Adrenal gland (tissue), 5 donors: ENCODE measurements around the gene FMN1.

Experiments
- POLR2A ChIP-seq, 2 donors: fragments of 450-650 bp; IDR thresholded peaks; one replicate each; pipeline ENCODE4 v1.6.1; 2017; ENCODE audit warnings: antibody characterized with exemption in 2 of 2, mild to moderate bottlenecking in 2 of 2, moderate library complexity in 1 of 2
- TF ChIP-seq, protein P1 (sequence below), 6 experiments: fragments of 450-650 bp in 4 of 6; fragments of 200-600 bp in 2 of 6; sonication (generic) in 1 of 6; IDR thresholded peaks; 1 replicate in 5 of 6; 2 replicates in 1 of 6; pipeline versions ENCODE4 v1.5.1 to v1.8.0; 2016 to 2021; ENCODE audit warnings: antibody characterized with exemption in 6 of 6, mild to moderate bottlenecking in 2 of 6, moderate library complexity in 1 of 6
- donor health status: DM: no; HTN: no; CAD: no.

DNA sequence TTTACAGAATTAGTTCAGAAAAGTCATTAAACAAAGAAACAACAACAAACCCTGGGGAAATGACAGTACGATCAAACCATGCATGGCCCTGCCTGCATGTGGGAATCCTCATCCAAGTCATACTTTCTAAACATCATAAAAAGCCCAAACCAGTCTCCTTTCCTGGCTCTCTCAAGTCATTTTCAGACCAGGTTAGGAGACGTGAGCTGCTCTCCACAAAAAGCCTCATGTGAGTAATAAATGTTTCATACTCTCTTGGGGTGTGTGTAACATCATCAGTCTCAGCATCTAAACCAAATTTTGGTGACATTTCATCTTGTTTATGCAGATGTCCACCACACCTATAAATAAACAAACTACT lies 457.8 kb downstream of the FMN1 start:
- TF ChIP-seq, protein P1, sequence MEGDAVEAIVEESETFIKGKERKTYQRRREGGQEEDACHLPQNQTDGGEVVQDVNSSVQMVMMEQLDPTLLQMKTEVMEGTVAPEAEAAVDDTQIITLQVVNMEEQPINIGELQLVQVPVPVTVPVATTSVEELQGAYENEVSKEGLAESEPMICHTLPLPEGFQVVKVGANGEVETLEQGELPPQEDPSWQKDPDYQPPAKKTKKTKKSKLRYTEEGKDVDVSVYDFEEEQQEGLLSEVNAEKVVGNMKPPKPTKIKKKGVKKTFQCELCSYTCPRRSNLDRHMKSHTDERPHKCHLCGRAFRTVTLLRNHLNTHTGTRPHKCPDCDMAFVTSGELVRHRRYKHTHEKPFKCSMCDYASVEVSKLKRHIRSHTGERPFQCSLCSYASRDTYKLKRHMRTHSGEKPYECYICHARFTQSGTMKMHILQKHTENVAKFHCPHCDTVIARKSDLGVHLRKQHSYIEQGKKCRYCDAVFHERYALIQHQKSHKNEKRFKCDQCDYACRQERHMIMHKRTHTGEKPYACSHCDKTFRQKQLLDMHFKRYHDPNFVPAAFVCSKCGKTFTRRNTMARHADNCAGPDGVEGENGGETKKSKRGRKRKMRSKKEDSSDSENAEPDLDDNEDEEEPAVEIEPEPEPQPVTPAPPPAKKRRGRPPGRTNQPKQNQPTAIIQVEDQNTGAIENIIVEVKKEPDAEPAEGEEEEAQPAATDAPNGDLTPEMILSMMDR (IDR thresholded peaks at IDR 0.05) = no peak
- no peak for TF ChIP-seq POLR2A (IDR thresholded peaks at IDR 0.05)
